CMK (cell line): ENCODE measurements around the gene SETD3.

Source experiments
- DNase-seq: peaks from one replicate; pipeline ENCODE4 v3.0.0-alpha.2; 2010; ENCODE audit warnings: low read depth

Gene SETD3

DNA sequence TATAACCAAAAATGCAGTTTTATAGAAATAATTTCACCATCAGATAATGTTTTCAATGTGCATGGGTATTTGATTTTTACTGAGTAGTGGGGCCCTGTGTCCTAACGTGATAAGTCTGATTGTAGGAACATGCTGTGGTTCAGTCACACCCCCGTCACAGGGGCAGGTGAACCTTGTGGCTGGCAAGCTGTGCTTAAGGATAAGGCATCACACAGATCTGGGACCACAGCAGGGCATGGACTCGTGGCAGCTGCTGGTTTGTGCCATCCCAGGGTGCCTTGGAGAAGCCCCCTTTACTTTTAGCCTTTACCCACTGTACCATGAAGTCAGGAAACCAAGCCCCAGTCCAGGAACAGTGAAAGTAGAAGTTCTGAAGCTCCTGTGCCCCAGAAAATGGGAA is 17.2 kb upstream of the SETD3 start:
- DNase-seq = no peak

GRCh38 chr14:99497341-99497740 is 16.7 kb upstream of the SETD3 start:
- DNase-seq = no peak

GRCh38 chr14:99484106-99484505 is 3.4 kb upstream of the SETD3 start:
- DNase-seq = no peak

DNA sequence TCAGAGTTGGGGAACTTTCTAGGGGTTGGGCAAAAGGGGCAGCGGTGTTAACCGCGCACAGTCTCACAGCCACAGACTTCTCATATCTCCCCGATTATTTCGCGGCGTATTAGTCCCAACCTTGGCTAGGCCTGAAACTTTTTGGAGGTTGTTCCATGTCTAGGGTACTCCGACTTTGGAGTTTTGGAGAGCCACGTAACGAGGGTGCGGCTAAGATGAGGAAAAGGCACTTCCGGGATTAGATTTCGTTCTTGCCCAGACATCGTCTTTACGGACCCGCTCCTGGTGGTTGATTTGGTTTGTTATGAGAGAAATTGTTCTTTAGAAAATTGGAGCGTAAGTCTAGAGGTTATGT is 1.1 kb upstream of the SETD3 start:
- peak; percentile 14 for DNase-seq

- DNase-seq = peak; percentile 96
Measured at GRCh38 chr14:99480917-99481744, 472 bp upstream of the SETD3 start, which contains the start of gene CCNK. CCNK (plus strand) TSS chr14:99481409; CDS start chr14:99492678, 11,269 bp downstream.

- DNase-seq = no peak
Measured at GRCh38 chr14:99479160-99479905, 1.3 kb downstream of the SETD3 start.

DNA sequence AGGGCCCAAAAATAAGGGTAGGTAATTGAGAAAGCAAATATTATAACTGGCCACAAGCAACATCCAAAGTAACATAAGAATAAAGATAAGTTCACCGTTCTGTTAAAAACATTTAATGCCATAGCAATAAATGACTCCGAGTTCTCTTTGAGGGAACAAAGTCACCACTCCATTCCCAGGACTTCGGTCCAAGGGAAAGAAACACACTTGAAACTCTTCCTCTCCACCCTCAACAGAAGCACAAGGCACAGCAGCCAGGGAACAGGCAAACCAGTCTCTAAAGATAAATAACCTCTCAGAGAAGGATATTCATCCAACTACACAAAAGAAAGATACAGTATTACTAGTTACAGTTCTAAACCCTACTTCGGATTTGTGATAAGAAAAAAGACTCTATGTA is 2.5 kb downstream of the SETD3 start:
- no peak for DNase-seq

- no peak for DNase-seq
Measured at GRCh38 chr14:99476864-99477263, 3.8 kb downstream of the SETD3 start.

DNA sequence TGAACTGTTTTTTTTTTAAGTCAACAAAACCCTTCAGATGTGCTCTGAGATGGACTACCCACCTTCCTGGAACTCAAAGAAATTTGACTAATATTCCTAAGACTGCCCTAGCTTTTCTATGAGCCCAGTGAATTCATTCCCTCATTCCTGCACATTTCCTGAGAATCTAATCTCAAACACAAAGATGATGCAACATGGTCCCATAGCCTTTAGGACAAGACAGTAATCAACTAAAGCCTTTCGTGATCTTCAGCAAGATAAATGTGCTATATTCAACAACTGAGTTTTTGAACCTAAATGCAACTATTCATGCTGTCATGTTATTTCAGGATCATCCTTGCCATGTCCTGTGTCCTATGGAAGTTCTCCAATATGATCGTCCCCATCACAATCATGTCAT is 5.0 kb downstream of the SETD3 start:
- DNase-seq = no peak

DNA sequence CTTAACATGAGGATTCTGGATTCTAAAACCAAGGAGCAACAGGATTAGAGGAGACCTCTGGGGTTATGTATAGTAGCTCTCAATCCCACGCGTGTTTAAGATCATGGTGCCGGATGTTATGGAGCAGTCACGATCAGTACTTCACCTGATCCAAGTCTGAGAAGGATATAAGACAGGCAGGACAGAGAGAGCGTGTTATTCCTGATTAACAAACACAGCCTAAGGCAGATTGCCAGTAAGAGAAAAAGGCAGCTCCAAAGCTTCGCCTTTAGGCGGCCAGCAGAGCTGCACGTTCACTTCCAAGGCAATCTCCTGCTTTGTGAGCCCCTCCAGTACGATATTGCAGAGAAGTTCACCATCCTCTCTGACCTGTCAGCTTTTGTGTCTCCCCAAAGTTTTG is 5.5 kb downstream of the SETD3 start:
- no peak for DNase-seq

DNA sequence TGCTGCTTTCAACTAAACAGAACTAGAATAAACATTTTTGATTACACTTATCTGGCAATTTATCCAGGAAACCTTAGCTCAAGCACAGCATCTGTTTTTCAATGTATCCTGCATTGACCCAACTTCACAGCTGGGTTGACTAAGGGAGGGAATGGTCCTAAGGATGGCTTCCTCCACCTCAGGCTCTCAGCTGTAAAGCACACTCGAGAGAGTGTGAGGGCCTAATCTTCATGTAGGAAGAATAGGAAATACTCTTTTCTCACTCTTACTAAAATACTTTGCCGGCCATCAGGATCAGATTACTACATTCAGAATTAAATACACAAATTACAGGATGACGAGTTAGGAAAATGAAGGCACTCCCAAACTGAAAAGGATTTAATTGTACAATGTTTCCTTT is 7.2 kb downstream of the SETD3 start:
- no peak for DNase-seq

- DNase-seq = no peak
Measured at GRCh38 chr14:99472937-99473336, 7.7 kb downstream of the SETD3 start.

- DNase-seq = no peak
Measured at GRCh38 chr14:99471731-99472130, 8.9 kb downstream of the SETD3 start.

GRCh38 chr14:99468836-99469592 is 11.6 kb downstream of the SETD3 start:
- DNase-seq = no peak

DNA sequence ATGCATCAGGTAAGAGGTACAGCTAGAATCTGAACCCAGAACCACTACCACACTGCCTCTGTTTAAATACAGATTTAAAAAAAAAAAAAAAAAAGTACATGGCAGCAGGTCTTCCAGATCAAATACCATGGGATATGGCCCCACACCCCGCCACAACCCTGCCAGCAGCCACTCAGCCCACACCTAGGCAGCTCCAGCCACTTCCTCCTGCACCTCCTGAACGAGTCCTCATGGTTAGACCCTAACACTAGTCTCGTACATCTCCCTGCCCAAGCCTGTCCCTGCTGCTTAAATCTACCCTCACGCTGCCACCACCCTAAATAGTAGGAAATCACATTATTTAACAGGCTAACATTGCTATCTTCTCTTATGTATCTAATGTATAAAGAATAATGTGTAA is 12.6 kb downstream of the SETD3 start:
- DNase-seq = no peak

DNA sequence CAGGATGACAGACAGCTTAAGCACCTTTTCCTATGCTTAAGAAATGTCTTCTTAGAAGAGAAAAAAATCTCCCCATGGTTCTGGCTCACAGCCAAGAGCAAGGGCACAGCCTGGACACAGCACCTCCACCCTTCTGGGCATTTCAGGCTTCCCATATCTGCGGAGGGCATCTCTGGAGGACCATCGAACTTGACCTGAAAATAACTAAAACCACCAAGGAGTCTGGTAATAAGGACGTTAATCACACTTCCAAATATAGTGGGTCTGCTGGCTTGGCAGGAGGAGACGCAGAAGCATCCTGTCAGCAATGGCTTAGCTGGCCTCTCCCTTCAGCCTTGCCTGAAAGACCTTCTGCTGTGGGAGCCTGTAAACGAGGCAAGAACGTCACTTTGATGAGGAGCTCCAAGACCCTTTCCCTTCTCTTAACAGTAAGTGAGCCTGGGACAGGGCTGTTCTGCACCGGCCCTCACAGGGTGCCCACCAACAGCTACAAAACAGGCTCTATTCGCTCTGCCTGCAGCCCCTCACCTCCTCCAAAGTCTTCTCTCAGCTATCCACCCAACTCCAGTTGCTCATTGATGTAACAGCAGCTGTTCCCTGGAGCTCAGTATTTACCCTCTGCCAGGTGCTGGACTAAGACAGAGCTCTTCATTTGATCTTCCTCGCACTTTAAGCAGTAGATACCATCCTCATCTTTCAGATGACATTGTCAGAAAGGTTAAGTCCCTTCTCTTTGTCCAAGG is 13.2 kb downstream of the SETD3 start:
- DNase-seq = no peak

GRCh38 chr14:99466758-99467157 is 13.9 kb downstream of the SETD3 start:
- no peak for DNase-seq

DNA sequence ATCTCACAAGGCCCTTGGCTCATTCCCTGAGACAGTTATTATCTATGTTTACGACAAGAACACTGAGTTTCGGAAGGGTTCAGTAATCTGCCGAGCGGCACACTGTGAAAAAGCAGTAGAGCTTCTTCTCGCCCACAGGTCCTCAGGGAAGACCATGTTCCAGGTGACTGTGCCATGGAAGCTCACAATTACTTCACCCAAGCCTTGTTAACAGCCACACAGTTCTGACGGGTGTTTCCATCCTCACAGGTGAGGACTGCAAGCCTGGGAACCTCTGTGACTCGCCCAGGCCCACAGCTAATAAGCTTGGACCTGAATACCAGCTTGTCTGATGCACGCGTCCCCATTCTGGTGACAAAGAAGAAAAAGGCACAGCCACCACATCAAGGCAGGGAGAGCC is 15.4 kb downstream of the SETD3 start:
- DNase-seq = no peak

DNA sequence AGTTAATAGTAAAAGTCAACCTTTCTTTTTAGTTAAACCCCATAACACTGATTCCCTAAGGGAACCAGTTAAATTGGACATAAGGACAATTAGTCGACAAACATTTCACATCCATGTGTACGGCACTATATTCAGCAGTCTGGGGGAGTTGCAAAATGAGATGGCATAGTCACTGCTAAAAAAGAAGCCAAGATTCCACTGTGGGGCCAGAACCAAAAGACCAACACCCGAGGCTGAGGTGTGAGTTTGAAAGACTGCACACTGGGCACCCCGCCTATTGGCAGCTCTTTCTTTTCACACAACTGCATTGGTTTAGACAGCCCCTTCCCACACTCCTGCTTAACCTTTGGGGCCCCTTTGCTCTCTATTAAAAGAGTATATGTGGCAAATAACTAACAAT is 16.7 kb downstream of the SETD3 start:
- DNase-seq = no peak

- no peak for DNase-seq
Measured at GRCh38 chr14:99462210-99462609, 18.4 kb downstream of the SETD3 start.

DNA sequence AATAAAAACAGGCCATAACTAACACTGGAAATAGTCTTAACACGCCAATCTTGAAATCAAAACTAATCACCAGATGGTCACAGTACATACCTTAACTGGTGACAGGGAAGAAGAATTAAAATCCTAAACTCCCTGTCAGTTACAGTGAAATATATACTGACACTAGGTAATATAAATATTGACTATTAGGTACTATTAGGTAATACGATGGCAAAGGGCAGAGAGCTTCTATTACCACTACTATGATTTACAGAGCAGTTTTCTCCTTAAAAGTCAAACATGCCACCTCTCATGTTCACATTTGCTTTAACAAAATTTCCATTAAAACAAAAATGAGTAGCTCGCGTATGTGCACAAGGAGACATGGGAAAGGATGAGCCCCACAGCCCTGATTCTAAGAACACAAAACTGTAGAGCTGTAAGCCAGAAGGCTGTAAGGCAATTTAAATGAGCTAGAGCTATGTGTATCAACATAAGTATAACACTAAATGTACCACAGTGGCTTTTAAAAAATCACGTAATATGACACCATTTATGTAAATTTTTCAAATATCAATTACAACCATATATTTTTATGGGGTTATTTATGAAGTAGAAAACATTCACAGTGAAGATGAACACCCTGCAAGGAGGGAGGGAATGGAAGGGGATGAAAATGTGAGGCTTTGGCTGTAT is 19.1 kb downstream of the SETD3 start:
- no peak for DNase-seq

DNA sequence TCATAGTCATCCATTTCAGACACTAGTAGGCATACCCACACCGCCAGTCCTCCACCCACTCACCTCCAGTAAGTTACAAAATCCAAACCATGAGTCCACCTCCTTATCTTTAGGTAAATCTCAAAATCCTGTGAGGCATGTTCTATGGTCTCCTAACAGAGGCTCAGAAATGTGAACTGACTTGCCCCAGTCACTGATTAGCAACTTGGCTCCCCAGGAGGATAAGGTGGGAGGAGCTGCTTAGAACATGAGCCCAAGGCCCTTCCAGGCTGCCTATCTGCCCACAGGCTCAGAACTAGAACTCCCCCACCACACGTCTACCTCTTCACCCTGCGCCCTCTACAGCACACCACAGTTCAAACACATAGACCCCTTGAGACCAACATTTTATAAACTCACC is 19.9 kb downstream of the SETD3 start:
- DNase-seq = no peak
